OCI-LY3 (cell line): ENCODE data around the gene GCK.

Experiments used
- CTCF ChIP-seq: fragments of 200-600, 300-600 bp; sonication (generic); IDR thresholded peaks from 2 replicates; pipeline ENCODE4 v1.5.1; 2014; ENCODE audit warnings: antibody characterized with exemption, low read length, low read depth
- EZH2phosphoT487 ChIP-seq: fragments of 200-600 bp; shearing (Covaris generic); IDR thresholded peaks from 2 replicates; pipeline ENCODE4 v1.6.1; 2018; ENCODE audit warnings: antibody characterized with exemption, mixed run types, low read depth

- TF ChIP-seq CTCF (no peak), EZH2phosphoT487 (no peak)
Measured at GRCh38 chr7:44112997-44113763, 76.1 kb downstream of the GCK start.
